GM23338 (cell line): Measurements from ENCODE around the gene MBOAT1. TPM values are rescaled to one million over a fixed set of nuclear protein-coding genes. Genes with fewer than 3 reads are reported as not detected.

ENCODE experiments used
- ATAC-seq: fragments of 200-7000 bp; cut with Tn5 transposase; 3 replicates; pipeline ENCODE4 v1.9.1; 2020
- DNase-seq: peaks from one replicate; pipeline ENCODE4 v3.0.0-alpha.2; 2015; ENCODE audit warnings: low spot score
- H2AFZ ChIP-seq: fragments of 200-600 bp; sonication (generic); 2 replicates; pipeline ENCODE4 v1.8.0; 2016; ENCODE audit warnings: antibody characterized with exemption, mild to moderate bottlenecking, moderate library complexity
- H3F3A ChIP-seq: fragments of 200-600 bp; sonication (generic); replicated peaks from 2 replicates; pipeline ENCODE4 v1.8.0; 2017; ENCODE audit warnings: antibody characterized with exemption, mixed run types, low read depth
- H3K27ac ChIP-seq: fragments of 200-600 bp; sonication (generic); 2 replicates; pipeline ENCODE4 v1.6.1; 2016; ENCODE audit warnings: low read depth
- H3K27me3 ChIP-seq: fragments of 200-600 bp; sonication (generic); 2 replicates; pipeline ENCODE4 v1.8.0; 2016; ENCODE audit warnings: mild to moderate bottlenecking, mixed run types, moderate library complexity; ENCODE audit not compliant: insufficient read depth
- H3K36me3 ChIP-seq: fragments of 200-600 bp; sonication (generic); 2 replicates; pipeline ENCODE4 v1.8.0; 2016; ENCODE audit warnings: mild to moderate bottlenecking; ENCODE audit not compliant: insufficient read depth
- H3K4me1 ChIP-seq: fragments of 200-600 bp; sonication (generic); 2 replicates; pipeline ENCODE4 v1.8.0; 2016; ENCODE audit warnings: mild to moderate bottlenecking, moderate library complexity; ENCODE audit not compliant: insufficient read depth
- H3K4me2 ChIP-seq: fragments of 200-600 bp; sonication (generic); 2 replicates; pipeline ENCODE4 v1.7.1; 2017; ENCODE audit warnings: mixed run types
- H3K4me3 ChIP-seq: fragments of 200-600 bp; sonication (generic); 2 replicates; pipeline ENCODE4 v1.6.1; 2016; ENCODE audit warnings: mixed run types
- H3K79me2 ChIP-seq: fragments of 200-600 bp; sonication (generic); replicated peaks from 2 replicates; pipeline ENCODE4 v1.8.0; 2017; ENCODE audit warnings: mild to moderate bottlenecking; ENCODE audit not compliant: insufficient read depth
- H3K9me2 ChIP-seq: fragments of 200-600 bp; sonication (generic); 2 replicates; pipeline ENCODE4 v1.8.0; 2017; ENCODE audit not compliant: insufficient read depth
- H4K20me1 ChIP-seq: fragments of 200-600 bp; sonication (generic); replicated peaks from 2 replicates; pipeline ENCODE4 v1.8.0; 2017; ENCODE audit warnings: mild to moderate bottlenecking; ENCODE audit not compliant: insufficient read depth
- H3K27ac Mint-ChIP-seq: 2 replicates; pipeline ENCODE4 v1.8.0; 2020; ENCODE audit warnings: inconsistent platforms, mild to moderate bottlenecking, moderate library complexity, mixed read lengths
- H3K27me3 Mint-ChIP-seq: 3 replicates; pipeline ENCODE4 v1.8.0; 2022; ENCODE audit warnings: low read depth, mild to moderate bottlenecking, moderate library complexity, mixed read lengths, inconsistent platforms; ENCODE audit not compliant: insufficient read depth, poor library complexity
- H3K36me3 Mint-ChIP-seq: 3 replicates; pipeline ENCODE4 v1.8.0; 2021; ENCODE audit warnings: low read depth, mild to moderate bottlenecking, inconsistent platforms, moderate library complexity, mixed read lengths
- H3K4me1 Mint-ChIP-seq: 3 replicates; pipeline ENCODE4 v1.8.0; 2020; ENCODE audit warnings: mild to moderate bottlenecking, inconsistent platforms, mixed read lengths
- H3K4me3 Mint-ChIP-seq: 3 replicates; pipeline ENCODE4 v1.8.0; 2021; ENCODE audit warnings: moderate library complexity, mild to moderate bottlenecking, inconsistent platforms, mixed read lengths
- H3K9me3 Mint-ChIP-seq: 3 replicates; pipeline ENCODE4 v1.8.0; 2020; ENCODE audit warnings: moderate library complexity, mild to moderate bottlenecking, inconsistent platforms, mixed read lengths
- CREB1 ChIP-seq: fragments of 250-450 bp; sonication (Bioruptor Pico); IDR thresholded peaks from 2 replicates; pipeline ENCODE4 v1.5.0; 2020; ENCODE audit warnings: low read depth, mild to moderate bottlenecking, moderate library complexity
- EZH2 ChIP-seq: fragments of 200-600 bp; sonication (generic); IDR thresholded peaks from one replicate; pipeline ENCODE4 v1.8.0; 2017; ENCODE audit warnings: antibody characterized with exemption, mild to moderate bottlenecking, low read depth; ENCODE audit not compliant: unreplicated experiment
- EZH2phosphoT487 ChIP-seq: fragments of 200-600 bp; sonication (generic); IDR thresholded peaks from one replicate; pipeline ENCODE4 v1.8.1; 2018; ENCODE audit warnings: antibody characterized with exemption; ENCODE audit not compliant: unreplicated experiment
- JUNB ChIP-seq: IDR thresholded peaks from one replicate; pipeline ENCODE4 v1.6.1; 2016; ENCODE audit warnings: antibody characterized with exemption; ENCODE audit not compliant: unreplicated experiment
- NANOG ChIP-seq: IDR thresholded peaks from 2 replicates; pipeline ENCODE4 v1.6.1; 2016; ENCODE audit warnings: antibody characterized with exemption, borderline replicate concordance
- POLR2AphosphoS5 ChIP-seq: IDR thresholded peaks from 2 replicates; pipeline ENCODE4 v1.6.1; 2016; ENCODE audit warnings: antibody characterized with exemption, low read depth
- ZNF114 ChIP-seq: fragments of 250-450 bp; sonication (Bioruptor Pico); IDR thresholded peaks from 2 replicates; pipeline ENCODE4 v1.5.0; 2020; ENCODE audit warnings: mild to moderate bottlenecking, moderate library complexity
- ZNF331 ChIP-seq: fragments of 250-450 bp; sonication (Bioruptor Pico); IDR thresholded peaks from 2 replicates; pipeline ENCODE4 v1.5.0; 2020; ENCODE audit warnings: low read depth, mild to moderate bottlenecking, moderate library complexity
- polyA plus RNA-seq: library from polyadenylated mRNA; unstranded; fragments of >200 nt; fragmentation: Nextera tagmentation; extraction: Ambion mirVana; gene quantifications from 2 replicates; pipeline ENCODE4 v1.2.1, GENCODE V29; 2016
- total RNA-seq: library from RNA; depleted of rRNA; stranded (reverse); fragments of >200 nt; shearing (Covaris generic); gene quantifications from 2 replicates; pipeline ENCODE4 v1.2.3, GENCODE V29; 2014
- TF ChIP-seq, protein P1 (sequence below): fragments of 250-450 bp; sonication (Bioruptor Pico); IDR thresholded peaks from 2 replicates; pipeline ENCODE4 v1.5.0; 2020; ENCODE audit warnings: mild to moderate bottlenecking, moderate library complexity
- TF ChIP-seq, protein P2 (sequence below): IDR thresholded peaks from 2 replicates; pipeline ENCODE4 v1.6.1; 2016; ENCODE audit warnings: antibody characterized with exemption

The MBOAT1 gene
- total and polyA plus RNA-seq, 2 experiments from 2014 or later, result 3.8 to 18.6 TPM

GRCh38 chr6:20251525-20251924, 39.3 kb upstream of the MBOAT1 start:
- H3K9me3 Mint-ChIP-seq, result no peaks in the 10 kb centered on the region
- Histone ChIP-seq H3K9me2 (no peaks in the 10 kb centered on the region), H2AFZ (no peak overlapping the region), H3K36me3 (no peaks in the 10 kb centered on the region), H3K27ac (no peak overlapping the region), H3K4me2 (no peak overlapping the region), H4K20me1 (no peaks in the 10 kb centered on the region), H3K4me1 (no peaks in the 10 kb centered on the region), H3K4me3 (no peak overlapping the region), H3K79me2 (no peaks in the 10 kb centered on the region), H3F3A (no peaks in the 10 kb centered on the region), H3K27me3 (no peaks in the 10 kb centered on the region)
- H3K4me1 Mint-ChIP-seq, result no peaks in the 10 kb centered on the region
- H3K36me3 Mint-ChIP-seq, result no peaks in the 10 kb centered on the region
- peaks cover 4% of the 10 kb centered on the region for H3K27me3 Mint-ChIP-seq
- TF ChIP-seq, protein P1, sequence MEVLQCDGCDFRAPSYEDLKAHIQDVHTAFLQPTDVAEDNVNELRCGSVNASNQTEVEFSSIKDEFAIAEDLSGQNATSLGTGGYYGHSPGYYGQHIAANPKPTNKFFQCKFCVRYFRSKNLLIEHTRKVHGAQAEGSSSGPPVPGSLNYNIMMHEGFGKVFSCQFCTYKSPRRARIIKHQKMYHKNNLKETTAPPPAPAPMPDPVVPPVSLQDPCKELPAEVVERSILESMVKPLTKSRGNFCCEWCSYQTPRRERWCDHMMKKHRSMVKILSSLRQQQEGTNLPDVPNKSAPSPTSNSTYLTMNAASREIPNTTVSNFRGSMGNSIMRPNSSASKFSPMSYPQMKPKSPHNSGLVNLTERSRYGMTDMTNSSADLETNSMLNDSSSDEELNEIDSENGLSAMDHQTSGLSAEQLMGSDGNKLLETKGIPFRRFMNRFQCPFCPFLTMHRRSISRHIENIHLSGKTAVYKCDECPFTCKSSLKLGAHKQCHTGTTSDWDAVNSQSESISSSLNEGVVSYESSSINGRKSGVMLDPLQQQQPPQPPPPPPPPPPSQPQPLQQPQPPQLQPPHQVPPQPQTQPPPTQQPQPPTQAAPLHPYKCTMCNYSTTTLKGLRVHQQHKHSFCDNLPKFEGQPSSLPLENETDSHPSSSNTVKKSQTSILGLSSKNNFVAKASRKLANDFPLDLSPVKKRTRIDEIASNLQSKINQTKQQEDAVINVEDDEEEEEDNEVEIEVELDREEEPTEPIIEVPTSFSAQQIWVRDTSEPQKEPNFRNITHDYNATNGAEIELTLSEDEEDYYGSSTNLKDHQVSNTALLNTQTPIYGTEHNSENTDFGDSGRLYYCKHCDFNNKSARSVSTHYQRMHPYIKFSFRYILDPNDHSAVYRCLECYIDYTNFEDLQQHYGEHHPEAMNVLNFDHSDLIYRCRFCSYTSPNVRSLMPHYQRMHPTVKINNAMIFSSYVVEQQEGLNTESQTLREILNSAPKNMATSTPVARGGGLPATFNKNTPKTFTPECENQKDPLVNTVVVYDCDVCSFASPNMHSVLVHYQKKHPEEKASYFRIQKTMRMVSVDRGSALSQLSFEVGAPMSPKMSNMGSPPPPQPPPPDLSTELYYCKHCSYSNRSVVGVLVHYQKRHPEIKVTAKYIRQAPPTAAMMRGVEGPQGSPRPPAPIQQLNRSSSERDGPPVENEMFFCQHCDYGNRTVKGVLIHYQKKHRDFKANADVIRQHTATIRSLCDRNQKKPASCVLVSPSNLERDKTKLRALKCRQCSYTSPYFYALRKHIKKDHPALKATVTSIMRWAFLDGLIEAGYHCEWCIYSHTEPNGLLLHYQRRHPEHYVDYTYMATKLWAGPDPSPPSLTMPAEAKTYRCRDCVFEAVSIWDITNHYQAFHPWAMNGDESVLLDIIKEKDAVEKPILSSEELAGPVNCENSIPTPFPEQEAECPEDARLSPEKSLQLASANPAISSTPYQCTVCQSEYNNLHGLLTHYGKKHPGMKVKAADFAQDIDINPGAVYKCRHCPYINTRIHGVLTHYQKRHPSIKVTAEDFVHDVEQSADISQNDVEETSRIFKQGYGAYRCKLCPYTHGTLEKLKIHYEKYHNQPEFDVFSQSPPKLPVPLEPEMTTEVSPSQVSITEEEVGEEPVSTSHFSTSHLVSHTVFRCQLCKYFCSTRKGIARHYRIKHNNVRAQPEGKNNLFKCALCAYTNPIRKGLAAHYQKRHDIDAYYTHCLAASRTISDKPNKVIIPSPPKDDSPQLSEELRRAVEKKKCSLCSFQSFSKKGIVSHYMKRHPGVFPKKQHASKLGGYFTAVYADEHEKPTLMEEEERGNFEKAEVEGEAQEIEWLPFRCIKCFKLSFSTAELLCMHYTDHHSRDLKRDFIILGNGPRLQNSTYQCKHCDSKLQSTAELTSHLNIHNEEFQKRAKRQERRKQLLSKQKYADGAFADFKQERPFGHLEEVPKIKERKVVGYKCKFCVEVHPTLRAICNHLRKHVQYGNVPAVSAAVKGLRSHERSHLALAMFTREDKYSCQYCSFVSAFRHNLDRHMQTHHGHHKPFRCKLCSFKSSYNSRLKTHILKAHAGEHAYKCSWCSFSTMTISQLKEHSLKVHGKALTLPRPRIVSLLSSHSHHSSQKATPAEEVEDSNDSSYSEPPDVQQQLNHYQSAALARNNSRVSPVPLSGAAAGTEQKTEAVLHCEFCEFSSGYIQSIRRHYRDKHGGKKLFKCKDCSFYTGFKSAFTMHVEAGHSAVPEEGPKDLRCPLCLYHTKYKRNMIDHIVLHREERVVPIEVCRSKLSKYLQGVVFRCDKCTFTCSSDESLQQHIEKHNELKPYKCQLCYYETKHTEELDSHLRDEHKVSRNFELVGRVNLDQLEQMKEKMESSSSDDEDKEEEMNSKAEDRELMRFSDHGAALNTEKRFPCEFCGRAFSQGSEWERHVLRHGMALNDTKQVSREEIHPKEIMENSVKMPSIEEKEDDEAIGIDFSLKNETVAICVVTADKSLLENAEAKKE (CRISPR knock-in tag), result no peak
- TF ChIP-seq, protein P2, sequence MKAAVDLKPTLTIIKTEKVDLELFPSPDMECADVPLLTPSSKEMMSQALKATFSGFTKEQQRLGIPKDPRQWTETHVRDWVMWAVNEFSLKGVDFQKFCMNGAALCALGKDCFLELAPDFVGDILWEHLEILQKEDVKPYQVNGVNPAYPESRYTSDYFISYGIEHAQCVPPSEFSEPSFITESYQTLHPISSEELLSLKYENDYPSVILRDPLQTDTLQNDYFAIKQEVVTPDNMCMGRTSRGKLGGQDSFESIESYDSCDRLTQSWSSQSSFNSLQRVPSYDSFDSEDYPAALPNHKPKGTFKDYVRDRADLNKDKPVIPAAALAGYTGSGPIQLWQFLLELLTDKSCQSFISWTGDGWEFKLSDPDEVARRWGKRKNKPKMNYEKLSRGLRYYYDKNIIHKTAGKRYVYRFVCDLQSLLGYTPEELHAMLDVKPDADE, result no peak
- TF ChIP-seq JUNB, result no peak
- TF ChIP-seq EZH2phosphoT487, result no peak
- no peak for TF ChIP-seq POLR2AphosphoS5
- no peak for TF ChIP-seq CREB1
- no peak for TF ChIP-seq ZNF331 (CRISPR knock-in tag)
- TF ChIP-seq EZH2, result no peak
- TF ChIP-seq ZNF114 (CRISPR knock-in tag), result no peak
- TF ChIP-seq NANOG, result no peak
- no peak overlapping the region for H3K4me3 Mint-ChIP-seq
- H3K27ac Mint-ChIP-seq, result no peak overlapping the region
- DNase-seq (no peak), ATAC-seq (no peak)
